GM03348 (cell line): Measurements from ENCODE around the gene ZNF320.
"Not testable (repeated sequence)": the region's sequence is repeated elsewhere in the genome, so short reads cannot be mapped to it uniquely, and the experiment has no call there.

Experiments
- DNase-seq: peaks from one replicate; pipeline ENCODE4 v3.0.0; 2012; ENCODE audit warnings: low spot score

Gene ZNF320

DNA sequence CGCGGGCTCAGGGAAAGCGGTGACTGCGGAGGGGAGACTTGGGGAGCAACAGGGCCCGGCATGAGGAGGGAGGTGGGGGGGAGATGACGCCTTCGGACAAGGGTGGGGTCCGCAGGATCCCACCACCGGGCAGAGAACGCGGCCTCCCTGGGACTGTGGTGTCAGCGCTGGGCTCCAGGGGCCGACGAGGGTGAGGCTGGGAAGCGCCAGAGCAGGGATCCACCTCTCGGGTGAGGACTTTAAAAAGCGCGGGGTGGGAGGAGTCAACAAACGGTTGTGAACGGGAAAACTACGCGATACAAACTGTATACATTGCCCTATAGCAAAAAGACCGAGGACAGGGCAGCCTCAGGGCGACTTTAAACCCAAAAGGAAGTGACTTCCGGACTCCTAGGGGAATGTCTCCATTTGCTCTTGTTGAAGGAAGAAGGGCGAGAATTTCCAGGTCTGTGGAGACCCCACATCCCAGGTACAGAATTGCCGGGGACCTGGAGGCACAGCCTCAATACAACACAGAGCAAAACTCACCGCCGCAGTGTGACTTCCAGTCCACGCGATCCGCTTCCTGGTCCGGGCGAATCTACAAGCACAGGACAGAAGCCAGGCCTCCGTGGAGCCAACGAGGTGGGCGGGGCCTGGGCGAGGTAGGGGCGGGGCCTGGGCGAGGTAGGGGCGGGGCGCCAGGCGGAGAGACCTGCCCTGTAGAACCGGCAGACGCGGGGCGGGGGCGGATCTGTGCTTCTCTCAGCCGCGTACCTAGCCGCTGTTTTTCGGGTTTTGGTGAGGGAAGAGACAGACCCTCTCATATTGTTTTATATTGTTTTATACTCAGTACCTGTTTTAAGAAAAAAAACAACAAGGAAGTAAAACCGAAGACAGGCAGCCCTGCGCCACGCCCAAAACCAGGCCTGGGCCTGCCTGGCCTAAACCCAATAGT is 25.7 kb upstream of the ZNF320 start, which contains the start of gene ZNF888:
Gene ZNF888 (minus strand): TSS at position 588 of the 937 bp plus-strand sequence. CDS start 5,555 bp downstream, outside the sequence.
- DNase-seq: peak; percentile 93

DNA sequence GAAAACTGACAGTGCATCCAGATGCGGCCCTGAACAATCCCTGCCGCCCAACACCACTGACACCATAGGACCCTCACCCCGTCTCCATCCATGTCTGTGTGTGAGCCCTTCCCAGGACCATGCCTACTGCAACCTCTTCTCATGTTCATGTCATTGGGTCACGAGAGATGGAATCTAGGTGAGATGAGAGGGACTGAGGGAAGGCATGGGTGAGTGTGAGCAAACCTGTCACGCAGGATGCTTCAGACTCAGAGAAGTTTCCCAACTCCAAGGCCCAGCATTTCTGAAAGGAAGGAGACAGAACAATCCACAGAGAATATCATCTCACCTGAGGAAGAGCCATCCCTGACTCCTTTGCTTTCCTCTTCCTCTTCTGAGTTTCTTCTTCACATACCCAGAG is 20.1 kb upstream of the ZNF320 start:
- no peak for DNase-seq

DNA sequence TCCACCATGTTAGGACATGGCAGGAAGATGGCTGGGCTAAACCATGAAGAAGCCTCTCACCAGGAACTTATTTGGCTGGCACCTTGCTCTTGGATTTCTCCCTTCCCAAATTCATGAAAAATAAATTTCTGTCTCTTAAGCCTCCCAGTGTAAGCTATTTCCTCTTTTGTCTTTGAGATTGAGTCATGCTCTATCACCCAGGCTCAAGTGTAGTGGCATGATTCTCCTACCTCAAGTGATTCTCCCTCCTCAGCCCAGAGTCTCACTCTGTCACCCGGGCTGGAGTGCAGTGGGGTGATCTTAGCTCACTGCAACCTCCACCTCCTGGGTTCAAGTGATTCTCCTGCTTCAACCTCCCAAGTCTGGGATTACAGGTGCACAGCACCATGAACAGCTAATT is 13.2 kb upstream of the ZNF320 start:
- DNase-seq: no peak

- DNase-seq: not testable (repeated sequence)
These were observed 6.8 kb upstream of the ZNF320 start for GRCh38 chr19:52904052-52904780.

GRCh38 chr19:52901842-52902241 is 4.4 kb upstream of the ZNF320 start:
- DNase-seq: no peak

- not testable (repeated sequence) for DNase-seq
These were observed 1.2 kb upstream of the ZNF320 start for GRCh38 chr19:52898596-52898995.

DNA sequence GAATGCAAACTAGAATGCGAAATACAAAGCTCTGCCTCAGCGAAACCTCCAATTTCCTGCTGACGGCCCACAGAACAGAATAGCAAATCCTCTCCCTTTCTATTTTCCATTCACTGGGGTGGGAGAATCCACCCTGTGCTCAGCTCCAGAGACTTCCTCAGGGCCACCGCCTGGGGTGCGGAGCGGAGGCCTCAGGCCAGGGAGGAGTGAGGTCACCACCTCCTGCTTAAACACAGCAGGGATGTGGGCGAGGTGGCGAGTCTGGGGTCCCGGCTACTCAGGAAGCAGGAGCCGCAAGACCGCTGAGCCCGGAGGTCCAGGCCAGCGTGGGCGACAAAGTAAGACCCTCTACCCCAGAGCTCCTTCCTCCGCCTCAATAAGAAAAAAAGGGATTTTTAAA is 666 bp upstream of the ZNF320 start:
- DNase-seq: peak; percentile 4

- DNase-seq: peak; percentile 32
These were observed 851 bp downstream of the ZNF320 start for GRCh38 chr19:52896431-52897137.

- no peak for DNase-seq
These were observed 6.1 kb downstream of the ZNF320 start for GRCh38 chr19:52891336-52891735.

DNA sequence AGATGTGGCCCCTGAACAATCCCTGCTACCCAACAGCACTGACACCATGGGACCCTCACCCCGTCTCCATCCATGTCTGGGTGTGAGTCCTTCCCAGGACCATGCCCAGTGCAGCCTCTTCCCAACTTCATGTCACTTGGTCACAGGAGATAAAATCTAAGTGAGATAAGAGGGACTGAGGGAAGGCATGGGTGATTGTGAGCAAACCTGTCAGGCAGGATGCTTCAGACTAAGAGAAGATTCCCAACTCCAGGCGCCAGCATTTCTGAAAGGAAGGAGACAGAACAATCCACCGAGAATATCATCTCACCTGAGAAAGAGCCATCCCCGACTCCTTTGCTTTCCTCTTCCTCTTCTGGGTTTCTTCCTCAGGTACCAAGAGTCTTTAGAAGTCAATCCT is 7.5 kb downstream of the ZNF320 start:
- no peak for DNase-seq

- DNase-seq: no peak
These were observed 8.4 kb downstream of the ZNF320 start for GRCh38 chr19:52889076-52889475.

DNA sequence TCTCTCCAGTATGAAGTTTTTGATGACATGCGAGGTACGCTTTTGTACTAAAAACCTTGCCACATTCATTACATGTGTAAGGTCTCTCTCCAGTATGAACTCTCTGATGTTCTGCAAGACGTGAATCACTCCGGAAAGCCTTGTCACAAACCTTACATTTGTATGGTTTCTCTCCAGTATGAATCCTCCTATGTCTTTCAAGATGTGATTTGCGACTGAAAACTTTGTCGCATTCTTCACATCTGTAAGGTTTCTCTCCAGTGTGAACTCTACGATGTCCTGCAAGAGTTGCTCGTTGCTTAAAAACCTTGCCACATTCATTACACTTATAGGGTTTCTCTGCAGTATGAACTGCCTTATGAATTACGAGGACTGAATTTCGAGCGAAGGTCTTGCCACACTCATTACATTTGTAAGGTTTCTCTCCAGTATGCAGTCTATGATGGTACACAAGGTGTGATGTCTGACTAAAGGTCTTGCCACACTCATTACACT is 16.5 kb downstream of the ZNF320 start:
- no peak for DNase-seq

GRCh38 chr19:52872996-52873395 is 24.4 kb downstream of the ZNF320 start:
- DNase-seq: not testable (repeated sequence)

- no peak for DNase-seq
These were observed 26.0 kb downstream of the ZNF320 start for GRCh38 chr19:52871466-52871865.

DNA sequence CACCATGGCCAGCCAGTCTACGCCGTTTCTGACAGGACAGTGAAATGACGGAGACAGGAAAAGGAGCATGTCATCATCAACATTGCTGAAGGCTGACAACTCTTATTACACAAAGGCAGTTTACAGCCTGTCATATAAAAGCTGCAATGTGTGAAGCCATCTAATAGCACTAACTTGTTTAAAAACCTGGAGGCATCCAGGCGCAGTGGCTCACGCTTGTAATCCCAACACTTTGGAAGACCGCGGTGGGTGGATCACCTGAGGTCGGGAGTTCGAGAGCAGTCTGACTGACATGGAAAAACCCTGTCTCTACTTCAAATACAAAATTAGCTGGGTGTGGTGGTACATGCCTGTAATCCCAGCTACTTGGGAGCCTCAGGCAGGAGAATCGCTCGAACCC is 29.4 kb downstream of the ZNF320 start:
- not testable (repeated sequence) for DNase-seq

GRCh38 chr19:52857378-52858191 is 39.9 kb downstream of the ZNF320 start, which contains the start of gene ZNF468:
ZNF468 (minus strand) TSS chr19:52857619; CDS start chr19:52854272, 3,347 bp downstream.
- DNase-seq: peak; percentile 32

- DNase-seq: peak; percentile 6
These were observed 40.7 kb downstream of the ZNF320 start for GRCh38 chr19:52856540-52857377.
